Fibroblast of pulmonary artery (primary cell): ENCODE data around the gene NDUFA11.
A peak's percentile ranks its signal among the peaks of the same experiment; 100 is the strongest.
"Not testable (repeated sequence)": the region's sequence is repeated elsewhere in the genome, so short reads cannot be mapped to it uniquely, and the experiment has no call there.

ENCODE experiments used
- DNase-seq: peaks from one replicate; pipeline ENCODE4 v3.0.0-alpha.2; 2010; ENCODE audit warnings: low read depth
- H3K4me3 ChIP-seq: replicated peaks from 2 replicates; pipeline ENCODE4 v1.5.1; 2011; ENCODE audit warnings: low read depth, mild to moderate bottlenecking, control low read depth, low read length, moderate library complexity
- TF ChIP-seq, protein P1 (sequence below): IDR thresholded peaks from 2 replicates; pipeline ENCODE4 v1.5.1; 2011; ENCODE audit warnings: mild to moderate bottlenecking, control low read depth, low read length, inconsistent platforms; ENCODE audit errors: missing control alignments

Gene NDUFA11

GRCh38 chr19:5880604-5881078 is 22.9 kb downstream of the NDUFA11 start:
- H3K4me3 ChIP-seq: no peak overlapping the region
- peak; percentile 60 for DNase-seq
- TF ChIP-seq, protein P1, sequence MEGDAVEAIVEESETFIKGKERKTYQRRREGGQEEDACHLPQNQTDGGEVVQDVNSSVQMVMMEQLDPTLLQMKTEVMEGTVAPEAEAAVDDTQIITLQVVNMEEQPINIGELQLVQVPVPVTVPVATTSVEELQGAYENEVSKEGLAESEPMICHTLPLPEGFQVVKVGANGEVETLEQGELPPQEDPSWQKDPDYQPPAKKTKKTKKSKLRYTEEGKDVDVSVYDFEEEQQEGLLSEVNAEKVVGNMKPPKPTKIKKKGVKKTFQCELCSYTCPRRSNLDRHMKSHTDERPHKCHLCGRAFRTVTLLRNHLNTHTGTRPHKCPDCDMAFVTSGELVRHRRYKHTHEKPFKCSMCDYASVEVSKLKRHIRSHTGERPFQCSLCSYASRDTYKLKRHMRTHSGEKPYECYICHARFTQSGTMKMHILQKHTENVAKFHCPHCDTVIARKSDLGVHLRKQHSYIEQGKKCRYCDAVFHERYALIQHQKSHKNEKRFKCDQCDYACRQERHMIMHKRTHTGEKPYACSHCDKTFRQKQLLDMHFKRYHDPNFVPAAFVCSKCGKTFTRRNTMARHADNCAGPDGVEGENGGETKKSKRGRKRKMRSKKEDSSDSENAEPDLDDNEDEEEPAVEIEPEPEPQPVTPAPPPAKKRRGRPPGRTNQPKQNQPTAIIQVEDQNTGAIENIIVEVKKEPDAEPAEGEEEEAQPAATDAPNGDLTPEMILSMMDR: no peak

GRCh38 chr19:5880196-5880595 is 23.4 kb downstream of the NDUFA11 start:
- TF ChIP-seq, protein P1: no peak

DNA sequence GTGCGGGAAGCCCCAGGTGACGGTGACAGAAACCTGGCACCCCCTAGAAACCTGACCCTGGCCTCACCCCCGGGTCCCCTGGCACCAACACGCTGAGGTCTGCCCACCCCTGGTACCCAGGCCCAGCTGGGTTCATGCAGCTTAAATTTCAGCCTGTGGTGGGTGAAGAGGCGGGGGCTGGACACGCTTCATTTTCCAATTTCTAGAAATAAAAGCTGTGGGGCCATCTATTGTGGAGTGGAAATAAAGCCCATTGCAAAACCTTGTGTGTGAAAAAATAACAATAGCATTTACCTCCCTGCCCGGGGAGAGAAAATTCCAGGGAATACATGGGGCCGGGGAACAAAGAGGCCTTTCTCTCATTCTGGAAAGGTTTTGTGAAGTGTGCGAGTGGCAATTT is 25.7 kb downstream of the NDUFA11 start:
- DNase-seq: no peak
- TF ChIP-seq, protein P1: no peak
- no peak overlapping the region for H3K4me3 ChIP-seq

More at GRCh38 chr19:5880196-5880595, 23.4 kb downstream of the NDUFA11 start:
- DNase-seq: no peak
- no peak overlapping the region for H3K4me3 ChIP-seq

- H3K4me3 ChIP-seq: no peak overlapping the region
- no peak for DNase-seq
- TF ChIP-seq, protein P1: no peak
Observed at GRCh38 chr19:5877427-5877826, 26.2 kb downstream of the NDUFA11 start.

- not testable (repeated sequence) for H3K4me3 ChIP-seq
- DNase-seq: peak; percentile 40
Observed at GRCh38 chr19:5874496-5874895, 29.1 kb downstream of the NDUFA11 start.

GRCh38 chr19:5873617-5874199 is 29.9 kb downstream of the NDUFA11 start:
- TF ChIP-seq, protein P1: no peak
- no peak overlapping the region for H3K4me3 ChIP-seq
- no peak for DNase-seq

GRCh38 chr19:5870986-5871394 is 32.6 kb downstream of the NDUFA11 start:
- no peak overlapping the region for H3K4me3 ChIP-seq
- no peak for DNase-seq
- TF ChIP-seq, protein P1: no peak
